HG03280 (cell line): ENCODE measurements around the gene SUN3.
A peak's percentile ranks its signal among the peaks of the same experiment; 100 is the strongest.

Experiments used
- ATAC-seq: cut with Tn5 transposase; IDR thresholded peaks from one replicate; pipeline ENCODE4 v1.9.1; 2021; ENCODE audit warnings: mild to moderate bottlenecking, moderate library complexity; ENCODE audit not compliant: unreplicated experiment

SUN3 gene

GRCh38 chr7:48028938-48029337, at the start of gene SUN3:
TSS of gene SUN3 (minus strand) at chr7:48029107. CDS start at chr7:48028938, 169 bp downstream.
- ATAC-seq: no peak

- no peak for ATAC-seq
These were observed 49.6 kb upstream of the SUN3 start for GRCh38 chr7:48078470-48078869.

DNA sequence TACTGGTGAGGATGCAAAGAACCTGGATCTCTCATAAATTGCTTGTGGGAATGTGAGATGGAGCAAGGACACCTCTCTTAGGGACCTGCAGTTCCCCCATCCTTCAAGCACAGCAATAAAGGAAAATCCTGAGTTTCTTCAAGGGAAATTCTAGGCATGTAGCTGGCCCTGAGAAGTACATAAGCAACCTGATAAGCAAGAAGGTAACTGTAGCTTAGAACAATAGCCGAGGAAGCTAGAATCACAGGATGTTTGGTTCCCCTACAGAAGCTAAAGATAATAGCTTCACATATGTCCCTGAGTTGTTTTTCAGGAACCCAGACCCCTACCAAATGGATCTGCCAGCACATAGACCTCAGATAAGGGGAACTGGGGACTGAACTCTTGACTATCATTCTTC, 48.5 kb upstream of the SUN3 start:
- ATAC-seq: no peak

GRCh38 chr7:48074204-48074654, 45.3 kb upstream of the SUN3 start:
- ATAC-seq: no peak

GRCh38 chr7:48067475-48067874, 38.6 kb upstream of the SUN3 start:
- ATAC-seq: no peak

DNA sequence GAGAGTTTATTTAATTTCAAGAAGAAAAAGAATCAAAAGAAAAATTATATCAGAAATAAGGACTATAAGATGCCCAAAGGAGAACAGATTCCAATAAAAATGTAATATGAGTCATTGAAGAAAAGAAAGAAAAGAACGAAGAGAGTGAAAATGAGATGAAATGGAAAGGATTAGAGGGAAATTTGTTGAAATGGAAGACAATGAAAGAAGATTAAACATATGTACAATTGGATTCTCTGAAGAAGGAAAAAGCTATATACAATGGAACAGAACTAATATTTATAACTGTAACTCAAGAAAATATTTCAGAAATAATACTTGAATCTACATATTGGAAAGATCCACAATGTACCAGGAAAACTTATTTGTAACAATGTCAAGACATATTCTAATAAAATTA, 35.1 kb upstream of the SUN3 start:
- ATAC-seq: no peak

DNA sequence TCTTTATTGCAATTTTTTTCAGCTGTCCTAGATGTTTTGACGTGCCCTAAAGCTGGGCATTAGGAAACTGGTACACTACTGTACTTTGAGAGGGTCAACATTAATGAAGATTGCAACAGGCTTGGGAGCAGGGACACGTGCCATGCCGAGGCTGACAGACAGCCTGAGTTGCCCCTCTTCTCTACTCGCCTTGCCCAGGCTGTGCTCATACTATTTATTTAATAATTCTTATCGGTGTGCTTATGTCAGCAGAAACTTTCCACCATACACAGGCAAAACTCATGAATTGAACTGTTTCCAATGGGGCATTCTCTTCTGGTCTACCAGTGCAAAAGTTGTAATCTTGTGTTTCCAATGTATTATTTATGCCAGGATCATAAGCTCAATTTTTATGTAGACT, 30.8 kb upstream of the SUN3 start:
- ATAC-seq: no peak

GRCh38 chr7:48058990-48059389, 30.1 kb upstream of the SUN3 start:
- no peak for ATAC-seq

DNA sequence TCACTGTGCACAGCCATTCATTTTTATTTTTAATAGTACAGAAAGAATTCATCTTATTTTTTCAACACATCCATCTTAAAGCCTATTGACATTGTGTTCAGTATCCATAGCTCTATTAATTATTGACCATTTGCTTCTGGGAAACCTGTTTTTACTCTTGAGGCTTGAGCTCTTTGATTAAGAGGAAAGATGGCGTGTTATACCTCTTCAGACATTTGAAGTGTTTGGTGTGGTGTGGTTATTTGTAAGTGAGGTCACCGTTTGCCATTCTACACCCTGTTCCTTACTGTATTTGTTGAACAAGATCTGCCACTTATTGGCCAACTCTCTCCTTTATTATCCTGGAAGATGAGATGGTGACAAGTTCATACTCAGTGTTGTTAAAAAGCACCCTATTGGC, 24.8 kb upstream of the SUN3 start:
- no peak for ATAC-seq

- ATAC-seq: no peak
These were observed 23.8 kb upstream of the SUN3 start for GRCh38 chr7:48052748-48053147.

GRCh38 chr7:48049850-48050249, 20.9 kb upstream of the SUN3 start:
- ATAC-seq: no peak

- no peak for ATAC-seq
These were observed 19.2 kb upstream of the SUN3 start for GRCh38 chr7:48048113-48048512.

DNA sequence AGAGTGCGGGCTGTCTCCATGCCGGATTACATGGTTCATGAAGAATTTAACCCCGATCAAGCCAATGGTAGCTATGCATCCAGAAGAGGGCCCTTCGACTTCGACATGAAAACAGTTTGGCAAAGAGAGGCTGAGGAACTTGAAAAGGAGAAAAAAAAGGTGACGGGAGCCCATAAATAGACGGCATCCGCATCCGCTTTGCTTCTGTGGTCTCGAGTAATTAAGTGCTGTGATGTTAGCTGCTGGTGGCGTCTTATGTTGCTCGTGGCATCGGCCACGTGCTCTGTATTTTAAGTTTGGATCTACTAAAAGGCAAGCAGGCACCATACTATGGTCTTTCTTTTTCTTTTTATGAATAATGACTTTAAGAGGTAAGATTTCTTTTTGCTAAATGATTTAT, 17.6 kb upstream of the SUN3 start:
- ATAC-seq: no peak

DNA sequence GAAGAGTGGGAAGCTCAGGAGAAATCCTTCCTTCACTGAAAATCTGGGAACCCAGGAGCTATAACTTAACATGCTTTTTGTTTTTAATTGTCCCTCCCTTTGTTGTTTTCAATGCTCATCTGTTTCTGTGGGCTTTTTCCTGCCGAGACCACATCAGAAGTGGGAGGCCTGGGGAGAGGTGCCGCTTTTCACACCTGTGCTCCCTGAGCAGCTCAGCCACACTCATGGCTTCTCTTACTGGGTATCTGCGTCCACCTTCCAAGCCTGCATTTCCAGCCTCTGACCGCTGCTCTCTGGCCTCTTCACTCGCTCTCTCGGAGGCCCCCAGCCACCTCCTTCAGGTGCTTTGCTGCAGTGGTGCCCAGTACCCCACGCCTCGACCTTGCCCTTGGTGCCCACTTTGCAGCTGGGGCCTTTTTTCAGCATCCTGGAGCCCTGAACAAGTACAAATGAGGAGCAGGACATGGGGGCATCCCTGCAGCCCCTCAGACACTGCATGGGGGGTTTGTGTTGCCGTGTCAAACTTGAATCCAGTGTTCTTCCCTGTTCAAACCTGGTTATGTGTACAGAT, 16.4 kb upstream of the SUN3 start:
- no peak for ATAC-seq

DNA sequence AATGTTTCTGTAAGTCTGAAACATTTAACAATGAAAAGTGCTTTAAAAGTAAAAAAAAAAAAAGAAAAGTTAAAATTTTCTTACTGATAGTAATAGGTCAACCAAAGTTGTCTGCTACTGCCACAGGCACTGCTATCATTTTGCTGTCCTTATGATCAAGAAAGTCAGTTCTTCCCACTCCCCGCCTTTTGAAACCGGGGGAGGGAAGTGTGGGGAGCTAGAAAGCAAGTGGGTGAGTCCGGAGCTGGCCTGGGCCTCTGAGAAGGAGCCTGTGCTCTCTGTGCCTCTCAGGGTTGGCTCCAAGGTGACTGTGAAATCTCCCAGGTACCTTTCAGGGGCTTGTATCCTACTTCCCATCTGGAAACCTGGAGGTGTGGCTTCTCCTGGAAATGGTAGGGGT, 13.7 kb upstream of the SUN3 start:
- ATAC-seq: no peak

DNA sequence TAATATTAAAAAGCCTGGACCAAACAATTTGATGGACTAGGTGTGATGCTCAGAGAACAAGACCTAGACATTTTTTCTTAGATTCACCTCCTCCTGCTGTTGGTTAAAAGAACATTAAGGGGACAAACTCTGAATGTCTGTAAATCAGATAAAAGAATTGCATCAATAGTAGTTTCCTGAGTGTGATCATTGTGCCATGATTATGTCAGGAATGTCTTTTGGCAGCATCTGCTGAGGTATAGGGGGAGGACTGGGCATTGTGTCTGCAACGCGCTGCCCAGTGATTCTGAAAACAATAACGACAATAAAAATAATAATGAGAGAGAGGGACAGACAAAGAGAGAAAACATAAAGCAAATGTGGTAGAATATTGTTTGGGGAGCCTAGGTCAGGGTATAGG, 13.3 kb upstream of the SUN3 start:
- ATAC-seq: no peak

DNA sequence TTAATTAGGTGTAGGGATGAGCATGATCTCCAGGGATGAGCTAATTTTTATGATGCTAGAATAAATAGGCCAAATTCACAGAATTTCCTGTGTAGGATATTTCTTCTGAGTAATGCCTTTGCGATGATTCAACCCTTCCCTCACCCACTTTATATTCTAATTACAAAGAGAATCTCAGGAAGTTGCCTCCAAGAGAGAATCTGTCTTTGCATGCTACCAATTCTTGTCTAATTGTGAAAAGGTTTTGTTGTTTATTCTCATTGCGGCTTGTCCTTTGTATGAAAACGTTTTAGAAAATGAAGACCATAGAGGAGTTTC, 12.7 kb upstream of the SUN3 start:
- no peak for ATAC-seq

DNA sequence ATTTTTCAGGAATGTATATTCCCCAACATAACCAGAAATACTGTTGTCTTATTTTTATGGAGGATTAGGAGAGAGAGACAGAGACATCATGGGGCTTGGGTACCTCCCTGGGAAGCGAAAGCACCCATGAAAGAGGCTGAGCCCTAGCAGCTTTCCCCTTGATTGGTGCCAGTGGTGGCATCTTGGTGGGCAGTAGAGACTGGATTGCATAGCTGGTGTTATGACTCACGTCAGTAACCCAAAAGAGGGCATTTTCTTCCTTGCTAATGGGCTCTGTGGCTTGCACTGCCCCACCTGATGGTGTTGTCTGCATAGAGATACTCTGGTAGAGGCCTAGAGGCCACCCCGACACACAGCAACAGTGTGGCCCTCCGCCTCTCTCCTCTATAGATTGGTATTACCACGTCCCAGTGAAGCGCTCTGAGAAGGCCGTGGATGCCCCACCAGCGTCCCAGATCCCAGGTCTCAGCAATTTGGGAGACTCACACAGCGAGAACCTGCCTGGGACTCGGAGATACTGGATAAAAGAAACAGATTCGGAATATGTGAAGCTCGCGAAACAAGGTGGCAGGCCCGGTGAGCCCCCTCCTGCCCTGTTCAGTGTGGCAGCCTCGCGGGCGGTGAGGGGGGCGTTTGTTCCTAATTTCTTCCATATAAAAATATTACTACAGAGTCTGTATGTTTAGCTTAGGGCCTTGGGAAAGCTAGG, 12.2 kb upstream of the SUN3 start:
- no peak for ATAC-seq

DNA sequence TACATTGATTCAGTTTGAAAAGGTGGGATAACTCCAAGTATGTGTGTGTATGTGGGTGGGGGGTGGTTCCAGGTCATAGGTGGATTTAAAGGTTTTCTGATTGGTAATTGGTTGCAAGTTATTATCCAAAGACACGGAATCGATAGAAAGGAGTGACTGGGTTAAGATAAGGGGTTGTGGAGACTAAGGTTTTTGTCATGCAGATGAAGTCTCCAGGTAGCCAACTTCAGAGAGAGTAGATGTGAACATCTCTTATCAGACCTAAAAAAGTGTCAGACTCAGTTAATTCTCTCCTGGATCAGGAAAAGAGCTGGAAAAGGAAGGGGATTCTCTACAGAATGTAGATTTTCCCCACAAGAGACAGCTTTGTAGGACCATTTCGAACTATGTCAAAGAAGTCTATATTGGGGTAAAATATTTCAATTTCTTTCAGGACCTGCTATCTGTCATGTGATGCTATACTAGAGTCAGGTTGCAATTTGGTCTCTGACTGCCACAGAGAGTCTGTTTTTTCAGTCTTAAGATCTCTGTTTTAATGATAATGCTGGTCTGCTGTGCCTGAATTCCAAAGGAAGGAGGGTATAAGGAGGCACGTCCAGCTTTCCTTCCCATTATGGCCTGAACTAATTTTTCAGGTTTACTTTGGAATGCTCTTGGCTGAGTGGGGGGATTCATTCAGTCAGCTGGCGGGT, 10.1 kb upstream of the SUN3 start:
- ATAC-seq: no peak

- ATAC-seq: no peak
These were observed 7.1 kb upstream of the SUN3 start for GRCh38 chr7:48035967-48036478.

DNA sequence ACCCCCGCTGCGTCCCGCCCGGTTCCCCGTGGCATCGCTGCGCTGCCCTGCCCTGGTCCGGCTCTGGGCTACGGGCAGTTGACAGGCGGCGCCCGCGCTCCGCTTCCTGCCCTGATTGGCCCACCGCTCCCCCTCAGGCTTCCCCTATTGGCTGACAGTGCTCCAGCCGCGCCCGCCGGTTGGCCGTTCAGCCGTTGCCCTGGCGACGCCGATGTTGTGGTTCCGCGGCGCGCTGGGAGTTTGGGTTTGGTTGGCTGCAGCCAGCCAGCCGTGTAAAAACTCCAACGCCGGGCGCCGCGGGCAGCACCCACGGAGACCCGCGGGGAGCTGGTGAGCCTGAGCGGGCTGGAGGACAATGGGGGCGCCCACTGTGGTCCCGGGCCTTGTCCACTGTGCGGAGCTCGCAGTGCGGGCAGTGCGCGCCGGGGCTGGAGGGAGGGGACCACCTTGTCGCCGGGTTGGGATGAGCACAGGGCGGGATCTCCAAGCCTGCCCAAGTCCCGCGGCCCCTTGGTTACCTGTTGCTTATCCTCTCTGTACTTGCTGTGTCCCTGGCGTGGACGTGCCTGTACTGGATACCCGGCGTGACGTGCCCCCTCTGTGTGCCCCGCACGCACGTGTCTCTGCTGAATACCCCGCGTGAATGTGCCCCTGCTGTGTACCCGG, 6.5 kb upstream of the SUN3 start, which contains the start of gene C7orf57:
Gene C7orf57 (plus strand): TSS at position 243 of the 666 bp plus-strand sequence. CDS start 766 bp downstream, outside the sequence.
- ATAC-seq: peak; percentile 98

- no peak for ATAC-seq
These were observed 5.0 kb upstream of the SUN3 start for GRCh38 chr7:48033922-48034321.
